PC-9 (cell line): ENCODE results near the gene PPP1CC. TPM values are rescaled to one million over a fixed set of nuclear protein-coding genes. Genes with fewer than 3 reads are reported as not detected.

Experiments
- BruUV-seq: library from RNA; stranded (reverse); fragments of 400-500 nt; replicated peaks from 2 replicates; lab custom pipeline; 2021; lab: Mats Ljungman, UMichigan
- CTCF ChIA-PET: fragments of 300-600 bp; sonication (Branson Sonifier 250); formaldehyde crosslinking; loops from one replicate; lab custom pipeline; 2022; ENCODE audit warnings: antibody characterized with exemption; lab: Charles Lee
- POLR2A ChIA-PET: fragments of 300-600 bp; sonication (Branson Sonifier 250); formaldehyde crosslinking; loops from one replicate; lab custom pipeline; 2022; ENCODE audit warnings: antibody characterized with exemption; ENCODE audit not compliant: unreplicated experiment; lab: Charles Lee
- DNase-seq, 2 experiments: peaks; one replicate each; pipeline versions ENCODE4 v3.0.0 to v3.0.0-alpha.2; 2015 to 2022; ENCODE audit warnings: mixed read lengths in 1 of 2
- H2AFZ ChIP-seq: fragments of 200-600 bp; sonication (generic); 2 replicates; pipeline ENCODE4 v1.8.1; 2017; ENCODE audit warnings: antibody characterized with exemption
- H3F3A ChIP-seq: fragments of 200-600 bp; sonication (generic); 2 replicates; pipeline ENCODE4 v1.8.1; 2017; ENCODE audit warnings: antibody characterized with exemption, mild to moderate bottlenecking, low read depth; ENCODE audit not compliant: insufficient read depth
- H3K27ac ChIP-seq: fragments of 200-600 bp; sonication (generic); 2 replicates; pipeline ENCODE4 v1.6.1; 2016; ENCODE audit warnings: mixed run types
- H3K27me3 ChIP-seq: fragments of 200-600 bp; sonication (generic); 2 replicates; pipeline ENCODE4 v1.6.1; 2016; ENCODE audit warnings: low read depth, mixed run types; ENCODE audit not compliant: insufficient read depth
- H3K36me3 ChIP-seq: fragments of 200-600 bp; sonication (generic); 2 replicates; pipeline ENCODE4 v1.6.1; 2016; ENCODE audit warnings: low read depth, mixed run types
- H3K4me1 ChIP-seq: fragments of 200-600 bp; sonication (generic); replicated peaks from 2 replicates; pipeline ENCODE4 v1.6.1; 2016; ENCODE audit warnings: mixed run types; ENCODE audit not compliant: insufficient read depth
- H3K4me2 ChIP-seq: fragments of 200-600 bp; sonication (generic); 2 replicates; pipeline ENCODE4 v1.6.1; 2017; ENCODE audit warnings: mixed run types
- H3K4me3 ChIP-seq: fragments of 200-600 bp; sonication (generic); 2 replicates; pipeline ENCODE4 v1.6.1; 2016; ENCODE audit warnings: mixed run types
- H3K79me2 ChIP-seq: fragments of 200-600 bp; sonication (generic); 2 replicates; pipeline ENCODE4 v1.6.1; 2017; ENCODE audit warnings: low read depth, mixed run types
- H3K9me2 ChIP-seq: fragments of 200-600 bp; sonication (generic); 2 replicates; pipeline ENCODE4 v1.8.1; 2017; ENCODE audit warnings: mild to moderate bottlenecking; ENCODE audit not compliant: insufficient read depth
- H3K9me3 ChIP-seq: fragments of 200-600 bp; sonication (generic); 2 replicates; pipeline ENCODE4 v1.8.1; 2016; ENCODE audit warnings: low read depth; ENCODE audit not compliant: insufficient read depth
- H4K20me1 ChIP-seq: fragments of 200-600 bp; sonication (generic); 2 replicates; pipeline ENCODE4 v1.8.1; 2017; ENCODE audit not compliant: insufficient read depth
- EZH2 ChIP-seq: fragments of 200-600 bp; sonication (generic); IDR thresholded peaks from 2 replicates; pipeline ENCODE4 v1.8.0; 2017; ENCODE audit warnings: antibody characterized with exemption, low read depth
- intact Hi-C: fragments of 100-400 bp; cut with micrococcal nuclease; formaldehyde crosslinking; loops from one replicate; pipeline ENCODE4 v1.10.0; 2022; ENCODE audit not compliant: unreplicated experiment
- total RNA-seq: library from RNA; stranded (reverse); gene quantifications from 2 replicates; pipeline ENCODE4 v1.2.3, GENCODE V29; 2021
- TF ChIP-seq, protein P1 (sequence below): fragments of 200-600 bp; sonication (generic); conservative IDR thresholded peaks from 2 replicates; pipeline ENCODE4 v1.6.1; 2017; ENCODE audit warnings: mixed run types, antibody characterized with exemption, mild to moderate bottlenecking, moderate library complexity

The PPP1CC gene
- total RNA-seq, 1 experiment from 2014 or later: 170 TPM

DNA sequence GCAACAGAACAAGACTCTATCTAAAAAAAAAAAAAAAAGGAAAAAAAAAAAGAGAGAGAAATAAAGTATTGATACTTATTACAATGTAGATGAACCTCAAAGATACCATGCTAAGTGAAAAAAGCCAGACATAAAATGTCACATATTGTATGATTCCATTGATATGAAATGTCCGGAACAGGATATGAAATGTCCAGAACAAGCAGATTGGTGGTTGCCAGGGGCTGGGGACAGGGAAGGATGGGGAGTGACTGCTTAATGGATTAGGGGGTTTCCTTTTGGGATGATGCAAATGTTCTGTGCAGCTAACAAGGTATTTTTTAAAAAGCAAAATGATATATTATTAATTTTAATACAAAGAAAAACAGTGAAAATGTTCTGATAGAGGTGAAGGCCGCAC is 58.8 kb downstream of the PPP1CC start:
- ChIA-PET CTCF (interaction anchor here (0.7 kb wide), 1 partner anchor 175 kb away, joined by 7 read pairs; no protein-coding TSS in a partner anchor), POLR2A (no interaction called here)
- Histone ChIP-seq H3K4me3 (no peak overlapping the region), H3K9me3 (no peaks in the 10 kb centered on the region), H4K20me1 (no peaks in the 10 kb centered on the region), H3K27me3 (peaks cover 41% of the 10 kb centered on the region), H3K27ac (no peak overlapping the region), H3K4me2 (no peak overlapping the region), H3K9me2 (no peaks in the 10 kb centered on the region), H2AFZ (no peak overlapping the region), H3K36me3 (no peaks in the 10 kb centered on the region), H3F3A (no peaks in the 10 kb centered on the region), H3K79me2 (no peaks in the 10 kb centered on the region), H3K4me1 (no peaks in the 10 kb centered on the region)
- TF ChIP-seq EZH2: no peak
- TF ChIP-seq, protein P1, sequence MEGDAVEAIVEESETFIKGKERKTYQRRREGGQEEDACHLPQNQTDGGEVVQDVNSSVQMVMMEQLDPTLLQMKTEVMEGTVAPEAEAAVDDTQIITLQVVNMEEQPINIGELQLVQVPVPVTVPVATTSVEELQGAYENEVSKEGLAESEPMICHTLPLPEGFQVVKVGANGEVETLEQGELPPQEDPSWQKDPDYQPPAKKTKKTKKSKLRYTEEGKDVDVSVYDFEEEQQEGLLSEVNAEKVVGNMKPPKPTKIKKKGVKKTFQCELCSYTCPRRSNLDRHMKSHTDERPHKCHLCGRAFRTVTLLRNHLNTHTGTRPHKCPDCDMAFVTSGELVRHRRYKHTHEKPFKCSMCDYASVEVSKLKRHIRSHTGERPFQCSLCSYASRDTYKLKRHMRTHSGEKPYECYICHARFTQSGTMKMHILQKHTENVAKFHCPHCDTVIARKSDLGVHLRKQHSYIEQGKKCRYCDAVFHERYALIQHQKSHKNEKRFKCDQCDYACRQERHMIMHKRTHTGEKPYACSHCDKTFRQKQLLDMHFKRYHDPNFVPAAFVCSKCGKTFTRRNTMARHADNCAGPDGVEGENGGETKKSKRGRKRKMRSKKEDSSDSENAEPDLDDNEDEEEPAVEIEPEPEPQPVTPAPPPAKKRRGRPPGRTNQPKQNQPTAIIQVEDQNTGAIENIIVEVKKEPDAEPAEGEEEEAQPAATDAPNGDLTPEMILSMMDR: no peak
- intact Hi-C loops: no loop called here
- DNase-seq: no peak
- no TSS peak for BruUV-seq

DNA sequence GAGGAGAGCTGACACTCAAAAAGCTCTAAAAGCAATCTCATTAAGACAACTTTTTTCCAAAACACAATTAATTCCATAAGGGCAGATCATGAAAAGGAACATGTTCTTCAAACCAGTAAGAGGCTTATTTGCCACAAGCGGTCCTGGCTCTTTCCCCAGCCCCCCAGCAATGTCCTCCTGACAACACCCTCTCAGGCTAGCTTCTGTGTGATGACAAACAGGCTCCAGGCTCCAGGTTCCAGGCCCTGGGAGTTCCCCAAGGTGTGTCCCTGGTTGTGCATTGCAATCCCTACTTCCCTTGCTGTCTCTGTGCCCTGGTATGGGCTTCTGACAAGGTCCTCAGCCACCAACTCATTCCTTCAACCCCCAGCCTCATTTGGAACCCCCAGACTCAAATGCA is 62.7 kb downstream of the PPP1CC start:
- peaks cover 8% of the 10 kb centered on the region; the same call in 1 of the 2 replicates for H3K27me3 ChIP-seq
- no peaks in the 10 kb centered on the region for H3K9me2 ChIP-seq
- POLR2A ChIA-PET: no interaction called here
- H3K4me3 ChIP-seq: no peak overlapping the region
- intact Hi-C loops: no loop called here
- BruUV-seq: no TSS peak
- H3K27ac ChIP-seq: no peak overlapping the region
- no peaks in the 10 kb centered on the region for H3K4me1 ChIP-seq
- no peaks in the 10 kb centered on the region for H3K36me3 ChIP-seq
- H3K79me2 ChIP-seq: no peaks in the 10 kb centered on the region
- no peak for DNase-seq
- H2AFZ ChIP-seq: no peak overlapping the region
- H4K20me1 ChIP-seq: no peaks in the 10 kb centered on the region
- CTCF ChIA-PET: no interaction called here
- H3F3A ChIP-seq: no peaks in the 10 kb centered on the region
- TF ChIP-seq EZH2: no peak
- TF ChIP-seq, protein P1: no peak
- no peaks in the 10 kb centered on the region for H3K9me3 ChIP-seq
- H3K4me2 ChIP-seq: no peak overlapping the region

DNA sequence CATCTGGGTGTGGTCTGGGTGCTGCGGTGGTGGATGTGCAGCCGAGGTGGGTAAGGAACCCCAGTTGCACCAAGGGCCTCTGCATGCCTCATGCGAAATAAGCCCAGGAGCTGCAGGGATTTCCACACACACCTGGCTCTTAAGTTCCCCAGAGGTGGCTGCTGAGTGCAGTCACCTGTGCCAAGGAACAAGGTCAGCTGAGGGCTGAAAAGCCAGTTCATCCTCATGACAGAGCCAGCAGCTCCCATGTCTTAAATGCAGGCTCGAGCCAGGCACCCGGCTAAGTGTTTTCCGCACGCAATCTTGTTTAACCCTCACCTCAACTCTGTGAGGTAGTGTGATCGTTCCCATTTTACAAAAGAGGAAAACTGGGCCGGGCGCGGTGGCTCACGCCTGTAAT is 63.5 kb downstream of the PPP1CC start:
- intact Hi-C loops: no loop called here
- no peaks in the 10 kb centered on the region for H4K20me1 ChIP-seq
- ChIA-PET CTCF (no interaction called here), POLR2A (no interaction called here)
- H3F3A ChIP-seq: no peaks in the 10 kb centered on the region
- H3K9me2 ChIP-seq: no peaks in the 10 kb centered on the region
- no peak overlapping the region for H3K4me2 ChIP-seq
- no peak overlapping the region for H3K4me3 ChIP-seq
- DNase-seq: no peak
- no peaks in the 10 kb centered on the region for H3K4me1 ChIP-seq
- H3K27ac ChIP-seq: no peak overlapping the region
- H3K9me3 ChIP-seq: no peaks in the 10 kb centered on the region
- BruUV-seq: no TSS peak
- 0 out of 2 replicates have a peak, but pooled peaks cover 3% of the 10 kb centered on the region for H3K27me3 ChIP-seq
- H2AFZ ChIP-seq: no peak overlapping the region
- no peaks in the 10 kb centered on the region for H3K36me3 ChIP-seq
- H3K79me2 ChIP-seq: no peaks in the 10 kb centered on the region
- TF ChIP-seq, protein P1: no peak
- no peak for TF ChIP-seq EZH2
